ENCODE data around the gene PABPN1L. TPM values are rescaled to one million over a fixed set of nuclear protein-coding genes. Genes with fewer than 3 reads are reported as not detected.

The PABPN1L gene
- total RNA-seq, 3 donors from 2014 or later: not detected

DNA sequence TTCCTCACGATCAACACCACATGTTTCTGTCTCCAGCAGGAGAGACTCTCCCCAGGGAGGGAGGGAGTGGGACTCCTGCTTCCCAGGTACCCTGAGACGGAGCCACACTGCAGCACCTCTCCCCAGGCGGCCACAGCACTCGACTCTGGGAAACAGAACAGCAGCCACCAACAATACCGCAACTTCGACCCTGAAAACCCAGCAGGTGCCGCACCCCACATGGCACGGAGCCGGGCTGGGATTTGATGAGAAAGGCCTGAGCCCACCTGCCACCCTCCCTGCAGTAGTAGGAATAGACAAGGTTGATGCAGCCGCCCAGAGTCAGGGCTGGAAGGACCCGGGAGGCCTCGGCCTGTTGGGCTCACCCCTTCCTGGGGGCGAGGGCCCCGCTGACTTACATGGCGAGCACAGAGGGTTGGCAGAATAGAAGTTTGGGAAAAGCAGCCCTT lies 24.1 kb downstream of the PABPN1L start:
- no peak for DNase-seq (ENCODE audit: low spot score in 2 of 2)
- Histone ChIP-seq H3K4me1 (no peaks in the 10 kb centered on the region), H3K9me3 (no peaks in the 10 kb centered on the region), H3K4me3 (no peak overlapping the region), H3K27ac (no peak overlapping the region), H3K36me3 (peaks cover 5% of the 10 kb centered on the region), H3K27me3 (no peaks in the 10 kb centered on the region)
- intact Hi-C loops (cut with DNase I; ENCODE audit: low total_unique reads): no loop called here
- TF ChIP-seq, protein P1, sequence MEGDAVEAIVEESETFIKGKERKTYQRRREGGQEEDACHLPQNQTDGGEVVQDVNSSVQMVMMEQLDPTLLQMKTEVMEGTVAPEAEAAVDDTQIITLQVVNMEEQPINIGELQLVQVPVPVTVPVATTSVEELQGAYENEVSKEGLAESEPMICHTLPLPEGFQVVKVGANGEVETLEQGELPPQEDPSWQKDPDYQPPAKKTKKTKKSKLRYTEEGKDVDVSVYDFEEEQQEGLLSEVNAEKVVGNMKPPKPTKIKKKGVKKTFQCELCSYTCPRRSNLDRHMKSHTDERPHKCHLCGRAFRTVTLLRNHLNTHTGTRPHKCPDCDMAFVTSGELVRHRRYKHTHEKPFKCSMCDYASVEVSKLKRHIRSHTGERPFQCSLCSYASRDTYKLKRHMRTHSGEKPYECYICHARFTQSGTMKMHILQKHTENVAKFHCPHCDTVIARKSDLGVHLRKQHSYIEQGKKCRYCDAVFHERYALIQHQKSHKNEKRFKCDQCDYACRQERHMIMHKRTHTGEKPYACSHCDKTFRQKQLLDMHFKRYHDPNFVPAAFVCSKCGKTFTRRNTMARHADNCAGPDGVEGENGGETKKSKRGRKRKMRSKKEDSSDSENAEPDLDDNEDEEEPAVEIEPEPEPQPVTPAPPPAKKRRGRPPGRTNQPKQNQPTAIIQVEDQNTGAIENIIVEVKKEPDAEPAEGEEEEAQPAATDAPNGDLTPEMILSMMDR (IDR thresholded peaks at IDR 0.05): no peak
- TF ChIP-seq POLR2AphosphoS5 (IDR thresholded peaks at IDR 0.05) (no peak), POLR2A (IDR thresholded peaks at IDR 0.05) (no peak)

DNA sequence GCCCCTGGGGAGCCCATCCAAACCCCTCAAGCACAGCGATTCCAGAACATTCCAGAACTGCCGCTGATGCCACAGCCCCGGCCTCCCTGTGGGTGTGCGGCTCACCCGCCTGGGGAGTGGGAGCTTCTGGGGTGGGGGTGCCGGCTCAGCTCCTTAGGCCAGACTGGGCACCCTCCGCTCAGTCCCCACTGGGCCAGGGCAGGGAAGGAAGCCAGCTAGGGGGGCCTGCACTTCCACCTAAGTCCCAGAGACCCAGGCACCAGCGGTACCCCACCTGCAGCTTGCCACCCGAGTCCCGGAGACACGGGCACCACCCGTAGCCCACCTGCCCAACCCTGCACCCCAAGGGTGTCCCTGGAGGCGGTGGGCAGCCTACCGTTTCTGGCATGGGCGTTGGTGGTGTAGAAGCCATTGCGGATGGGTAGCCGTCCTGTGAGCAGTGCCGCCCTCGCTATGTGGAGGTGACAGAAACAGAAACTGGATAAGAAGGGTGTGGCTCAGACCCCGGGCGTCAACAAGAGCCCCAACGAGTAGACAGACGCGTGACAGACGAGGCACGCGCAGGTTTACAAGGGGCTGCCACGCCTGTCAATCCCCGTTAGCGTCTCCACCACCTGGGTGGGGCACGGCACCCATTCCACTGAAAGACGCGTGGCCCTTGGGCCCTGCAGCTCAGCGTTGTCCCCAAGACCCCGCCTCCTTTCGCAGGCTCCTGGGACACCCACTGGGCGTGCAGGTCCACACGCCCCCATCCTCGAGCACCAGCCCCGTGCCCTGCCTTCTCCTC lies 24.7 kb downstream of the PABPN1L start:
- no peak for TF ChIP-seq POLR2AphosphoS5 (IDR thresholded peaks at IDR 0.05)
- no peak for TF ChIP-seq POLR2A (IDR thresholded peaks at IDR 0.05)
- TF ChIP-seq, protein P1 (IDR thresholded peaks at IDR 0.05): no peak
- Histone ChIP-seq H3K27ac (no peak overlapping the region), H3K27me3 (no peaks in the 10 kb centered on the region), H3K36me3 (peaks cover 5% of the 10 kb centered on the region), H3K9me3 (no peaks in the 10 kb centered on the region), H3K4me1 (no peaks in the 10 kb centered on the region), H3K4me3 (no peak overlapping the region)
- intact Hi-C loops (cut with DNase I; ENCODE audit: low total_unique reads): loop anchor here (1.0 kb wide), 1 partner anchor 45 kb away; no protein-coding TSS in a partner anchor
- DNase-seq (ENCODE audit: low spot score in 2 of 2): no peak

DNA sequence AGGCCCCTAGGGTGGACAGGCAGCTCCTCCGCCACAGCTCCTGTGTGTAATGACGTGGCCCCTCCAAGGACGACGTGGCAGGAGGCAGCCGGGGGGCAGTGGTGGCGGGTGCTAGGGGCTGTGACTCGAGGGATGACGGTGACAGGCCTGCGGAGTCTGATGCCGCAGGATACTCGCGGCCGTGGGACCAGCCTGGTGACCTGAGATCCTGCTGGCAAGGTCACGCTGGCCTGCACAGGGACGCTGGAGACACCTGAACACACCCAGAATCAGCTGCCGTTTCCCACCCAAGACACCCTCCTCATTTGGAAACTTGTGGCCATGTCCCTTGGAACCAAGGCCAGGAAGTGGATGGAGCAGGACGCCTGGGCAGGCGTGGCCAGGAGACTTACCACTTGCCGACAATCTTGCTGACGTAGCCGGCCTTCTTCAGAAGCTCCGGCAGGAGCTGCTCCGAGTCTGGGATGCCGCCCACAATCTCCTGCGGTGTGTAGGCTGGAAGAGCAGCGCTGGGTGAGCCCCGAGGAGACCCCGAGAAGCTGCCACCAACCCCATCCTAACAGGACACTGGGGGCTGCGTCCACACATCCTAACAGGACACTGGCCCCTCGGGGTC lies 25.8 kb downstream of the PABPN1L start:
- H3K9me3 ChIP-seq: no peaks in the 10 kb centered on the region
- H3K27ac ChIP-seq: no peak overlapping the region
- intact Hi-C loops (cut with DNase I; ENCODE audit: low total_unique reads): loop anchor here (1.0 kb wide), 1 partner anchor 46 kb away; no protein-coding TSS in a partner anchor
- H3K36me3 ChIP-seq: peaks cover 5% of the 10 kb centered on the region
- DNase-seq (ENCODE audit: low spot score in 2 of 2): no peak
- no peaks in the 10 kb centered on the region for H3K4me1 ChIP-seq
- no peak overlapping the region for H3K4me3 ChIP-seq
- H3K27me3 ChIP-seq: no peaks in the 10 kb centered on the region
- TF ChIP-seq POLR2A (IDR thresholded peaks at IDR 0.05) (no peak), POLR2AphosphoS5 (IDR thresholded peaks at IDR 0.05) (no peak)
- TF ChIP-seq, protein P1 (IDR thresholded peaks at IDR 0.05): no peak

DNA sequence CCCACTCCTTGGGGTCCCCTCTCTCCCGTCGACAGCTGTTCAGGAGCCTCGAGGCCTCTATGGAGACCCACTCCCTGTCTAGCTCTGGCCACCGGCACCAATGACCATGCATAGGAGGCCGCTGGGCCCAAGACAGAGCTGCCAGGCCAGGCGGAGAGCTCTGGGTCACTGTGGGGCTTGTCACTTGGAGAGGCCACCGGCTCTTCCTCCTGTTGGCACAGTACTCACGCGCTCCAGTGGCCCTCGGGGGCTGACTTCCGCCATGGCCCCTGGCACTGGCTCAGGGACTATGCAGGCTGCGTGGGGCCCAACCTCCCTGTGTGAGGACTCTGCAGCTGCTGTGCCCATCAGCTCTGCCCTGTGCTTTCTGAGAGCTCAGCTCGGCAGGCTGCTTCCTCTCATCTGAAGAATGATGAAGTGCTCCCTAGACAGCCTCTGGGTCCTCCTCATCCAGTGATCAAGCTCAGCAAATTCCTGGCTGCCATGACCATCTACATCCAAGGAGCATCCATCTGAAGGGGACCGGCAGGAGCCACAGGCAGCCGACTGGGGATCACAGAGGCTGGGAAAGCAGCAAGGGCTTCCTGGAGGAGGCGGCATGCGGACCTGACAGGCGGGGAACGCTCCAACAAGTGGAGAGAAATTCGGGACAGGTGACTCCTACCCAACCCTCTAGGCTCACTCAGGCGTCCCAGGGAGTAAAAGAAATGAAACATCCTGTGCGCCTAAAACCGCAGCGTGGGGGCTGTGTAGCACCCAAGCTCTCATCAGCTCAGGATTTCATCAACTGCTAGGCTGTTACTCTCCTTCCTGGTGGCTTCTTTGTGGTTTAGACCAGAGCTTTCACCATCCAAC lies 26.5 kb downstream of the PABPN1L start:
- Histone ChIP-seq H3K4me3 (no peak overlapping the region), H3K36me3 (peaks cover 5% of the 10 kb centered on the region), H3K27ac (no peak overlapping the region), H3K9me3 (no peaks in the 10 kb centered on the region), H3K27me3 (no peaks in the 10 kb centered on the region), H3K4me1 (no peaks in the 10 kb centered on the region)
- intact Hi-C loops (cut with DNase I; ENCODE audit: low total_unique reads): no loop called here
- TF ChIP-seq POLR2A (IDR thresholded peaks at IDR 0.05): no peak
- TF ChIP-seq, protein P1 (IDR thresholded peaks at IDR 0.05): no peak
- DNase-seq (ENCODE audit: low spot score in 2 of 2): no peak
